ENCODE data around the gene CACNA1B. TPM values are rescaled to one million over a fixed set of nuclear protein-coding genes. Genes with fewer than 3 reads are reported as not detected.

CACNA1B gene
- total and polyA plus RNA-seq, 2 donors (not counting 1 experiment from before 2014, with no cell fraction given), result 0.15 TPM; not detected in 1

DNA sequence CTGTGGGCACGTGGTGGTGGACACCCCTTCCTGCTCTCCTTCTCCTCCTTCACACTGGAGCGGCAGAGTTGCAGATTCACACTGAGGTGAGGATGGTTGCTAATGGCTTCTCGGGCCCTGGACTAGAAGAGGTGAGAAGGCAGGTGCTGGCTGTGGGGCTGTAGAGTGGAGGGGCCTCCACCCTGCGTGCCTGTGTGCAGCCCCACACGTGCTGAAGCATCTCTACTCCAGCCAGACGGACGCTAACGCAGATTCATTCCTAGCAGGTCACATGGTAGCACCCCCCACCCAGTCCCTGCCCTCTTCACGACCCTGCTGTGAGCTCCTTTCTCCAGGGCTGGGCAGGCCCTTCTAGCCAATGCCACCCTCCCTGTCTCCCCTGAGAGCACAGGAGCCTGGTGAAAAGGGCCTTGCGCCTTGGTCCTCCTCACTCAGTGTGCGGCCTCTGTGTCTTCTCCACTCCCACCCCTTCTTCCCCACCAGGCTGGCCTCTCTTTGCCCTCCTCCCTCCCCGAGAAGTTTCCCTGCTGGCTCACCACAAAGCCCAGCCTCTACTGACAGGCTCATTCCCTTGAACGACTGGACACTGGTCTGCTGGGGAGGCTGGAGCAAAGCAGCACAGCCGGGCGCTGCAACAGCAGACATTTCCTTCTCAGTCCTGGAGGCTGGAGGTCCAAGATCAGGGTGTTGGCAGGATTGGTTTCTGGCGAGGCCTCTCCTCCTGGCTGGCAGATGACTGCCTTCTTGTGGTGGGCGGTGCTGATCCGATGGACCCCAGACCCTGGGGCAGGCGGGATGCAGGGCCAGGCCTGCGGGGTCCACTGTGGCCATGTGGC is 14.2 kb downstream of the CACNA1B start:
- H3K4me3 Mint-ChIP-seq, result no peak overlapping the region
- Histone ChIP-seq H3K27me3 (replicated peaks in 1 of 4; ENCODE audit: control extremely low read depth in 1 of 4, control insufficient read depth in 3 of 4, insufficient read depth in 4 of 4, low read length in 3 of 4) (no peaks in the 10 kb centered on the region), H3K9ac (ENCODE audit: low read length) (no peak overlapping the region), H3K4me2 (replicated peaks; ENCODE audit: low read depth, low read length, poor library complexity, severe bottlenecking) (no peak overlapping the region), H3K27ac (ENCODE audit: low read length in 2 of 2) (no peak overlapping the region), H3K9me3 (ENCODE audit: control extremely low read depth in 1 of 3, control insufficient read depth in 2 of 3, insufficient read depth in 1 of 3, low read length in 2 of 3) (no peaks in the 10 kb centered on the region), H3K36me3 (replicated peaks in 1 of 2; ENCODE audit: control extremely low read depth in 1 of 2, control insufficient read depth in 1 of 2, extremely low read depth in 1 of 2, insufficient read depth in 2 of 2, low read length in 1 of 2) (no peaks in the 10 kb centered on the region), H2AFZ (ENCODE audit: insufficient read depth, low read depth, low read length, poor library complexity, severe bottlenecking) (no peak overlapping the region), H3K4me3 (ENCODE audit: control extremely low read depth in 1 of 5, extremely low read depth in 1 of 5, insufficient read depth in 1 of 5, low read depth in 2 of 5, low read length in 4 of 5) (no peak overlapping the region), H4K20me1 (ENCODE audit: control insufficient read depth, insufficient read depth, low read length, poor library complexity, severe bottlenecking) (no peaks in the 10 kb centered on the region), H3K4me1 (ENCODE audit: control insufficient read depth in 2 of 2, insufficient read depth in 2 of 2, low read length in 2 of 2) (no peaks in the 10 kb centered on the region), H3K79me2 (ENCODE audit: control insufficient read depth, insufficient read depth, low read length) (no peaks in the 10 kb centered on the region)
- no peak for ATAC-seq (ENCODE audit: low read depth)
- TF ChIP-seq EZH2 (IDR thresholded peaks at IDR 0.05; ENCODE audit: borderline replicate concordance, insufficient read depth, low read depth, low read length, poor library complexity, severe bottlenecking), result no peak
- TF ChIP-seq CTCF (IDR thresholded peaks at IDR 0.05), result no peak
- no peak overlapping the region for H3K27ac Mint-ChIP-seq
- no peaks in the 10 kb centered on the region for H3K4me1 Mint-ChIP-seq
- DNase-seq, result no peak
- ChIA-PET CTCF (no interaction called here), POLR2A (no interaction called here)
- 82% methylated on average over 14 of the region's 20 CpGs for WGBS (ENCODE audit: insufficient coverage)
- intact Hi-C loops (cut with micrococcal nuclease), result no loop called here
- H3K27me3 Mint-ChIP-seq, result no peaks in the 10 kb centered on the region
- no peaks in the 10 kb centered on the region for H3K9me3 Mint-ChIP-seq (ENCODE audit: insufficient read depth)

DNA sequence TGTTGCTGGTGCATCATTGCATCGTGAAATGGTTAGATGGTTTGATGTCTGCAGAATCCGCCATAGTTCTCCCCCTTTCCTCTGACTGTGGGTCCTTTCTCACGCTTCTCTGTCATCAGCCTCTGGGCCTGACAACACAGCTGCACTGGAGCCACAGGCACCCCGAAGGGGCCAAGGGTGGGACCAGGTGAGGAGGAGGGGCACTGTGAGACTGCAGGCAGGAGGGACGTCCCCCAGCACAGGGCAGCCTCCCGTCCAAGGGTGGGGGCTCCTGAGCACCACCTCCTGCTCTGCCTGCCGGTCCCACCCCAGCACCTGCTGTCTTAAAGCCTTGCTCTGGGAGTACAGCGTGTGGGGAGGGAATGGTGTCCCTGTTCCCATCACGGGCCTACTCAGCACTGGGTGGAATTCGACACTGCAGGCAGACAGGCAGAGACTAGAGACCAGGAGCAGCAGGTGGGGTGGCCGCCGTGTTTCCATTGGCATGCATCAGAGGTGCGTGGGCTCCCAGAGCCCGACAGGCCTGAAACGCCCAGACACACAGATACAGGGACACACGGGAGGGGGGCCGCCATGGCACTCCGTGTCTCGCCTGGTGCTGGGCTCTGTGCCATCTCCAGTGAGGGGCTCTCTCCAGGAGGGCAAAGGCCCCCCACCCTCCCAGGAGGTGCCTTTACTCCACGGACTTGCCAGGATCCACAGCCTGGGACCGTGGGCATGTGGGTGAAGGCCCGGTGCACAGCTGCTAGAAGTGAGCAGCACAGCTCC is 15.0 kb downstream of the CACNA1B start:
- H3K4me2 ChIP-seq (replicated peaks; ENCODE audit: low read depth, low read length, poor library complexity, severe bottlenecking), result no peak overlapping the region
- intact Hi-C loops (cut with micrococcal nuclease), result no loop called here
- H3K9me3 ChIP-seq (ENCODE audit: control extremely low read depth in 1 of 3, control insufficient read depth in 2 of 3, insufficient read depth in 1 of 3, low read length in 2 of 3), result no peaks in the 10 kb centered on the region
- ATAC-seq (ENCODE audit: low read depth), result no peak
- no peak overlapping the region for H2AFZ ChIP-seq (ENCODE audit: insufficient read depth, low read depth, low read length, poor library complexity, severe bottlenecking)
- H3K4me1 ChIP-seq (ENCODE audit: control insufficient read depth in 2 of 2, insufficient read depth in 2 of 2, low read length in 2 of 2), result no peaks in the 10 kb centered on the region
- Mint-ChIP-seq H3K27ac (no peak overlapping the region), H3K4me3 (no peak overlapping the region), H3K4me1 (no peaks in the 10 kb centered on the region), H3K27me3 (no peaks in the 10 kb centered on the region), H3K9me3 (ENCODE audit: insufficient read depth) (no peaks in the 10 kb centered on the region)
- no peak overlapping the region for H3K4me3 ChIP-seq (ENCODE audit: control extremely low read depth in 1 of 5, extremely low read depth in 1 of 5, insufficient read depth in 1 of 5, low read depth in 2 of 5, low read length in 4 of 5)
- CTCF ChIA-PET, result no interaction called here
- no peaks in the 10 kb centered on the region for H3K36me3 ChIP-seq (replicated peaks in 1 of 2; ENCODE audit: control extremely low read depth in 1 of 2, control insufficient read depth in 1 of 2, extremely low read depth in 1 of 2, insufficient read depth in 2 of 2, low read length in 1 of 2)
- H4K20me1 ChIP-seq (ENCODE audit: control insufficient read depth, insufficient read depth, low read length, poor library complexity, severe bottlenecking), result no peaks in the 10 kb centered on the region
- no peak overlapping the region for H3K27ac ChIP-seq (ENCODE audit: low read length in 2 of 2)
- DNase-seq, result no peak
- no peaks in the 10 kb centered on the region for H3K79me2 ChIP-seq (ENCODE audit: control insufficient read depth, insufficient read depth, low read length)
- TF ChIP-seq CTCF (IDR thresholded peaks at IDR 0.05) (no peak), EZH2 (IDR thresholded peaks at IDR 0.05; ENCODE audit: borderline replicate concordance, insufficient read depth, low read depth, low read length, poor library complexity, severe bottlenecking) (no peak)
- H3K27me3 ChIP-seq (replicated peaks in 1 of 4; ENCODE audit: control extremely low read depth in 1 of 4, control insufficient read depth in 3 of 4, insufficient read depth in 4 of 4, low read length in 3 of 4), result no peaks in the 10 kb centered on the region
- H3K9ac ChIP-seq (ENCODE audit: low read length), result no peak overlapping the region
- POLR2A ChIA-PET, result no interaction called here
- WGBS (ENCODE audit: insufficient coverage), result 89% methylated on average over 18 of the region's 22 CpGs
